Posterior vena cava (tissue), 2 donors: ENCODE results near the gene GET3. TPM values are rescaled to one million over a fixed set of nuclear protein-coding genes. Genes with fewer than 3 reads are reported as not detected.
"Not testable (repeated sequence)": the region's sequence is repeated elsewhere in the genome, so short reads cannot be mapped to it uniquely, and the experiment has no call there.

Source experiments
- DNase-seq: peaks from one replicate; pipeline ENCODE4 v3.0.0-alpha.2; 2020; ENCODE audit warnings: low spot score
- intact Hi-C, 2 donors: fragments of 100-400 bp; cut with DNase I; formaldehyde crosslinking; loops; one replicate each; pipeline versions ENCODE4 v1.14.1 to v1.14.2; 2022 to 2023
- microRNA-seq, 2 donors: library from miRNA; unstranded; fragments of <30 nt; microRNA quantifications; one replicate each; pipeline ENCODE4 v1.2.0, GENCODE V29; 2020 to 2021; ENCODE audit warnings: borderline microRNAs expressed in 2 of 2
- total RNA-seq, 2 donors: library from RNA; stranded (reverse); fragmentation: NEBNext Ultra II Directional; extraction: Animal tissue kit (Norgen Biotek cat#: 25700); gene quantifications; one replicate each; pipeline ENCODE4 v1.2.1, GENCODE V29; 2021
- donor health status: DM: yes; HTN: yes; CAD: no.
- donor health status: DM: yes; HTN: yes; CAD: no.

Gene GET3
- total RNA-seq, 2 donors from 2014 or later = 41.2 to 42.6 TPM

DNA sequence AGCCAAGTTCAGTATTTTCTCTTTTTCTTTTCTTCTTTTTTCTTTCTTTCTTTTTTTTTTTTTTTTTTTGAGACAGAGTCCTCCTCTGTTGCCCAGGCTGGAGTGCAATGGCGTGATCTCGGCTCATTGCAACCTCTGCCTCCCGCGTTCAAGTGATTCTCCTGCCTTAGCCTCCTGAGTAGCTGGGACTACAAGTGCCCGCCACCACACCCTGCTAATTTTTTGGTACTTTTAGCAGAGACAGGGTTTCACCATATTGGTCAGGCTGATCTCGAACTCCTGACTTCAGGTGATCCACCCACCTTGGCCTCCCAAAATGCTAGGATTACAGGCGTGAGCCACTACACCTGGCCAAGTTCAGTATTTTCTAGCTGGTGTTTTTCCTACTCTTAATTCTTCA is 60.3 kb downstream of the GET3 start:
- not testable (repeated sequence) for DNase-seq
- intact Hi-C loops = loop anchor here (2.0 to 5.0 kb wide), 2 partner anchors 21 to 35 kb away; no protein-coding TSS in a partner anchor

Small RNA genes lying within 50 kb of the gene (microRNA-seq; reads per million reads assigned to microRNA genes)
- 0 to 0.32 reads per million in 2 donors for gene MIR5684

Other genes starting within 250 kb of the GET3 start
- 10 to 100 TPM; 11.8 to 12.6 TPM for gene ZNF564, start 186.0 kb upstream of the GET3 start, total RNA-seq
- gene ZNF490, start 126.7 kb upstream of the GET3 start, total RNA-seq = 1 to 10 TPM; 5.4 to 6.3 TPM
- 10 to 100 TPM; 26.8 to 28.5 TPM for gene ZNF791, start 126.6 kb upstream of the GET3 start, total RNA-seq
- gene MAN2B1, start 70.8 kb upstream of the GET3 start, total RNA-seq = 10 to 100 TPM; 57.2 to 95.8 TPM
- gene WDR83, start 70.7 kb upstream of the GET3 start, total RNA-seq = 1 to 10 TPM; 6.7 to 6.9 TPM
- 10 to 100 TPM; 47.2 to 52.6 TPM for gene DHPS, start 55.6 kb upstream of the GET3 start, total RNA-seq
- gene GNG14, start 49.5 kb upstream of the GET3 start, total RNA-seq = not detected
- 1 to 10 TPM; 3.1 to 3.6 TPM for gene FBXW9, start 40.9 kb upstream of the GET3 start, total RNA-seq
- gene TNPO2, start 13.6 kb upstream of the GET3 start, total RNA-seq = 10 to 100 TPM; 57.5 to 59.2 TPM
- 100 to 1,000 TPM; 109 to 121 TPM for gene TRIR, start 2.8 kb upstream of the GET3 start, total RNA-seq
- not detected for gene BEST2, start 14.3 kb downstream of the GET3 start, total RNA-seq
- gene HOOK2, start 38.1 kb downstream of the GET3 start, total RNA-seq = 10 to 100 TPM; 20.2 to 21.7 TPM
- 100 to 1,000 TPM; 193 to 418 TPM for gene JUNB, start 54.0 kb downstream of the GET3 start, total RNA-seq
- gene PRDX2, start 64.3 kb downstream of the GET3 start, total RNA-seq = 100 to 1,000 TPM; 126 to 130 TPM
- 1 to 10 TPM in 1 of 2 donors, under 1 TPM in 1; 1.00 to 1.6 TPM for gene THSD8, start 64.6 kb downstream of the GET3 start, total RNA-seq
- gene RNASEH2A, start 69.1 kb downstream of the GET3 start, total RNA-seq = 1 to 10 TPM; 4.3 to 5.1 TPM
- gene RTBDN, start 97.1 kb downstream of the GET3 start, total RNA-seq = not detected
- under 1 TPM in 1 of 2 donors, not detected in 1; 0.37 TPM for gene MAST1, start 101.0 kb downstream of the GET3 start, total RNA-seq
- 10 to 100 TPM; 20.2 to 31.8 TPM for gene DNASE2, start 144.0 kb downstream of the GET3 start, total RNA-seq
- under 1 TPM in 1 of 2 donors, not detected in 1; 0.33 TPM for gene KLF1, start 149.7 kb downstream of the GET3 start, total RNA-seq
- 10 to 100 TPM in 1 of 2 donors, 1 to 10 TPM in 1; 8.5 to 14.6 TPM for gene GCDH, start 153.7 kb downstream of the GET3 start, total RNA-seq
- gene SYCE2, start 181.8 kb downstream of the GET3 start, total RNA-seq = not detected
- gene FARSA, start 196.2 kb downstream of the GET3 start, total RNA-seq = 10 to 100 TPM; 30.8 to 31.1 TPM
- gene CALR, start 201.1 kb downstream of the GET3 start, total RNA-seq = 100 to 1,000 TPM; 629 to 855 TPM
- 100 to 1,000 TPM in 1 of 2 donors, 10 to 100 TPM in 1; 90.9 to 124 TPM for gene RAD23A, start 208.4 kb downstream of the GET3 start, total RNA-seq
- 10 to 100 TPM; 18.1 to 20.7 TPM for gene GADD45GIP1, start 219.7 kb downstream of the GET3 start, total RNA-seq
- gene DAND5, start 232.1 kb downstream of the GET3 start, total RNA-seq = not detected